Pancreas (tissue), 10 donors: ENCODE data around the gene ACVR1B. TPM values are rescaled to one million over a fixed set of nuclear protein-coding genes. Genes with fewer than 3 reads are reported as not detected.

Experiments used
- ATAC-seq, 4 donors: fragments of 200-7000 bp; cut with Tn5 transposase; one replicate each; pipeline versions ENCODE4 v1.8.0 to v1.9.1; 2020; ENCODE audit warnings: mild to moderate bottlenecking in 4 of 4, moderate library complexity in 4 of 4
- DNase-seq, 6 donors: peaks; one replicate each; pipeline ENCODE4 v3.0.0-alpha.2; 2020
- FAIRE-seq: peaks from 2 replicates; lab custom pipeline; 2012; peaks lifted over from hg19 to GRCh38; lab: Jason Lieb, UNC
- H3K27ac ChIP-seq, 4 donors: fragments of 200-600 bp; sonication (generic); 1 replicate in 3 of 4; 2 replicates in 1 of 4; pipeline versions ENCODE4 v1.5.0 to v1.8.0; 2020
- H3K27me3 ChIP-seq, 4 donors: fragments of 200-600 bp; one replicate each; pipeline ENCODE4 v1.8.0; 2021
- H3K36me3 ChIP-seq, 3 donors: fragments of 200-600 bp; sonication (generic) in 1 of 3; one replicate each; pipeline versions ENCODE4 v1.5.0 to v1.8.0; 2020 to 2021
- H3K4me1 ChIP-seq, 3 donors: fragments of 200-600 bp; one replicate each; pipeline ENCODE4 v1.8.0; 2021
- H3K4me3 ChIP-seq, 4 donors: fragments of 200-600 bp; sonication (generic) in 2 of 4; one replicate each; pipeline versions ENCODE4 v1.5.0 to v1.8.0; 2020 to 2021
- H3K9me3 ChIP-seq, 4 donors: fragments of 200-600 bp; one replicate each; pipeline ENCODE4 v1.8.0; 2021
- CTCF ChIP-seq, 4 donors: fragments of 200-600 bp; sonication (generic) in 3 of 4; IDR thresholded peaks; one replicate each; pipeline versions ENCODE4 v1.5.0 to v1.8.0; 2021; ENCODE audit warnings: antibody characterized with exemption in 4 of 4
- WGBS, 2 donors: extraction: QIAGEN DNeasy Blood & Tissue Kit; methylation state at CpG; one replicate each; pipeline ENCODE4 v1.1.7; 2013; 5-methylcytosine and 5-hydroxymethylcytosine counted together
- intact Hi-C, 3 donors: fragments of 100-400 bp; cut with DNase I; formaldehyde crosslinking; loops; one replicate each; pipeline versions ENCODE4 v1.11.1 to v1.14.2; 2022
- polyA plus RNA-seq, 2 donors: library from polyadenylated mRNA; stranded (reverse); fragments of 200-250 nt; gene quantifications; one replicate each; pipeline ENCODE4 v1.2.3, GENCODE V29; 2013
- total RNA-seq, 6 donors: library from RNA; stranded (reverse); fragmentation: NEBNext Ultra II Directional in 4 of 6; extraction: Animal tissue kit (Norgen Biotek cat#: 25700) in 4 of 6; gene quantifications; one replicate each; pipeline versions ENCODE4 v1.2.1 to v1.2.4, GENCODE V29; 2021 to 2023
- donor health status: healthy with polysubstance abuse.
- donor health status: DM: no; HTN: no; CAD: no; lungs with moderate emphysema.
- donor health status: DM: no; HTN: no; CAD: no.
- donor health status: control.
- donor health status: control.
- donor health status: Bipolar disorder and iron deficiency.
- donor health status: DM: yes; HTN: yes; CAD: no.
- donor health status: DM: no; HTN: no; CAD: no.
- donor health status: DM: no; HTN: no; CAD: no.
- donor health status: DM: yes; HTN: yes; CAD: no.

The ACVR1B gene
- total and polyA plus RNA-seq, 8 donors, result 16.0 to 31.4 (median 26.2) TPM

- H3K4me1 ChIP-seq, result peaks cover 0 to 7% (median 0%) of the 10 kb centered on the region in 3 donors
Observed at GRCh38 chr12:52007982-52008510, 56.5 kb downstream of the ACVR1B start.

GRCh38 chr12:52009081-52009751 is 57.7 kb downstream of the ACVR1B start:
- ATAC-seq (no peak), FAIRE-seq (no peak), DNase-seq (peak in 2 of 6 donors; percentile 23 to 37)
- 79% methylated on average over 10 of the region's 10 CpGs for WGBS, 2 donors
- H3K36me3 ChIP-seq, result peaks cover 0 to 7% (median 0%) of the 10 kb centered on the region in 3 donors
- intact Hi-C loops, result no loop called here
- TF ChIP-seq CTCF (IDR thresholded peaks at IDR 0.05), result no peak
- no peaks in the 10 kb centered on the region for H3K9me3 ChIP-seq
- H3K27me3 ChIP-seq, result no peaks in the 10 kb centered on the region
- peak overlapping the region in 2 of 4 donors; percentile 41 for H3K27ac ChIP-seq
- peaks cover 0 to 7% (median 0%) of the 10 kb centered on the region in 3 donors for H3K4me1 ChIP-seq
- peak overlapping the region in 1 of 4 donors; percentile 69 for H3K4me3 ChIP-seq

More at GRCh38 chr12:52007982-52008510, 56.5 kb downstream of the ACVR1B start:
- TF ChIP-seq CTCF (IDR thresholded peaks at IDR 0.05), result no peak
- H3K27me3 ChIP-seq, result no peaks in the 10 kb centered on the region
- no peaks in the 10 kb centered on the region for H3K9me3 ChIP-seq
- FAIRE-seq (no peak), DNase-seq (peak in 2 of 6 donors; percentile 25 to 33), ATAC-seq (no peak)
- peaks cover 0 to 3% (median 0%) of the 10 kb centered on the region in 3 donors for H3K36me3 ChIP-seq
- intact Hi-C loops, result no loop called here
- WGBS, 2 donors, result 55 to 61% methylated on average over 5 of the region's 5 CpGs
- H3K4me3 ChIP-seq, result peak overlapping the region in 3 of 4 donors; percentile 54 to 69 (median 61)
- peak overlapping the region; percentile 22 to 76 (median 48) for H3K27ac ChIP-seq

- intact Hi-C loops, result no loop called here
- peak in 3 of 4 donors; percentile 39 to 58 (median 53) for ATAC-seq
- H3K27ac ChIP-seq, result peak overlapping the region in 3 of 4 donors; percentile 1 to 41 (median 41)
- peaks cover 0 to 7% (median 0%) of the 10 kb centered on the region in 3 donors for H3K4me1 ChIP-seq
- no peaks in the 10 kb centered on the region for H3K27me3 ChIP-seq
- H3K4me3 ChIP-seq, result no peak overlapping the region
- peak in 4 of 6 donors; percentile 43 to 58 (median 52) for DNase-seq
- WGBS, 2 donors, result 50 to 51% methylated on average over 11 of the region's 11 CpGs
- no peaks in the 10 kb centered on the region for H3K9me3 ChIP-seq
- peaks cover 0 to 11% (median 0%) of the 10 kb centered on the region in 3 donors for H3K36me3 ChIP-seq
- FAIRE-seq, result no peak
- TF ChIP-seq CTCF (IDR thresholded peaks at IDR 0.05), result no peak
Observed at GRCh38 chr12:52010152-52010622, 58.7 kb downstream of the ACVR1B start.

GRCh38 chr12:52010692-52011601 is 59.4 kb downstream of the ACVR1B start:
- Histone ChIP-seq H3K9me3 (no peaks in the 10 kb centered on the region), H3K27ac (peak overlapping the region in 3 of 4 donors; percentile 1 to 41 (median 22)), H3K36me3 (peaks cover 0 to 11% (median 0%) of the 10 kb centered on the region in 3 donors), H3K4me1 (peaks cover 0 to 7% (median 0%) of the 10 kb centered on the region in 3 donors), H3K4me3 (no peak overlapping the region), H3K27me3 (no peaks in the 10 kb centered on the region)
- TF ChIP-seq CTCF (IDR thresholded peaks at IDR 0.05), result no peak
- intact Hi-C loops, result no loop called here
- ATAC-seq, result no peak
- WGBS, 2 donors, result 53 to 61% methylated on average over 8 of the region's 8 CpGs
- no peak for FAIRE-seq
- DNase-seq, result peak in 1 of 6 donors; percentile 7
